Right ventricle myocardium superior (tissue), 1 donor: ENCODE measurements around the gene ELOVL7. TPM values are rescaled to one million over a fixed set of nuclear protein-coding genes. Genes with fewer than 3 reads are reported as not detected.
"Not testable (repeated sequence)": the region's sequence is repeated elsewhere in the genome, so short reads cannot be mapped to it uniquely, and the experiment has no call there.

Source experiments
- ATAC-seq: fragments of 200-7000 bp; cut with Tn5 transposase; one replicate; pipeline ENCODE4 v1.9.1; 2020; ENCODE audit warnings: mild to moderate bottlenecking; ENCODE audit not compliant: poor library complexity
- DNase-seq: peaks from one replicate; pipeline ENCODE4 v3.0.0-alpha.2; 2020
- intact Hi-C: fragments of 100-400 bp; cut with DNase I; formaldehyde crosslinking; loops from one replicate; pipeline ENCODE4 v1.11.2; 2022
- total RNA-seq: library from RNA; stranded (reverse); fragmentation: NEBNext Ultra II Directional; extraction: Animal tissue kit (Norgen Biotek cat#: 25700); gene quantifications from one replicate; pipeline ENCODE4 v1.2.1, GENCODE V29; 2021
- donor health status: DM: no; HTN: yes; CAD: no; lungs with severe emphysema.

ELOVL7 gene
- total RNA-seq, 1 donor from 2014 or later: 0.73 TPM

GRCh38 chr5:60836131-60836530, 7.9 kb downstream of the ELOVL7 start:
- intact Hi-C loops: no loop called here
- no peak for DNase-seq
- ATAC-seq: no peak

DNA sequence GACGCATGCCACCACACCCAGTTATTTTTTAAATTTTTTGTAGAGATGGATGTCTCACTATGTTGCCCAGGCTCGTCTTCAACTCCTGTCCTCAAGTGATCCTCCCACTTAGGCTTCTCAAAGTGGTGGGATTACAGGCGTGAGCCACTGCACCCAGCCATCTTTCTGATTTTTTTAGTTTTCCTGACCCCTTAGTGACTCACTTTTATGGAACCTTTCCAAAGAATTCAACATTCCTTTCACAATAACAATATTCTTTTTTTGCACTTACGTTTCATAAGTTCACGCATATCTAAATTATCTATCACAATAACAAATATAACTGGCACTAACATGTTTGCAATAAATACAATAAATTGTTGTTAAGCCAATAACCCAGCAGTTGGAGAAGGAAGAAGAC, 8.5 kb downstream of the ELOVL7 start:
- ATAC-seq (no peak), DNase-seq (no peak)
- intact Hi-C loops: no loop called here

GRCh38 chr5:60833520-60833919, 10.5 kb downstream of the ELOVL7 start:
- intact Hi-C loops: no loop called here
- ATAC-seq (no peak), DNase-seq (no peak)

GRCh38 chr5:60830581-60831127, 13.4 kb downstream of the ELOVL7 start:
- DNase-seq: no peak
- ATAC-seq: no peak
- intact Hi-C loops: no loop called here

DNA sequence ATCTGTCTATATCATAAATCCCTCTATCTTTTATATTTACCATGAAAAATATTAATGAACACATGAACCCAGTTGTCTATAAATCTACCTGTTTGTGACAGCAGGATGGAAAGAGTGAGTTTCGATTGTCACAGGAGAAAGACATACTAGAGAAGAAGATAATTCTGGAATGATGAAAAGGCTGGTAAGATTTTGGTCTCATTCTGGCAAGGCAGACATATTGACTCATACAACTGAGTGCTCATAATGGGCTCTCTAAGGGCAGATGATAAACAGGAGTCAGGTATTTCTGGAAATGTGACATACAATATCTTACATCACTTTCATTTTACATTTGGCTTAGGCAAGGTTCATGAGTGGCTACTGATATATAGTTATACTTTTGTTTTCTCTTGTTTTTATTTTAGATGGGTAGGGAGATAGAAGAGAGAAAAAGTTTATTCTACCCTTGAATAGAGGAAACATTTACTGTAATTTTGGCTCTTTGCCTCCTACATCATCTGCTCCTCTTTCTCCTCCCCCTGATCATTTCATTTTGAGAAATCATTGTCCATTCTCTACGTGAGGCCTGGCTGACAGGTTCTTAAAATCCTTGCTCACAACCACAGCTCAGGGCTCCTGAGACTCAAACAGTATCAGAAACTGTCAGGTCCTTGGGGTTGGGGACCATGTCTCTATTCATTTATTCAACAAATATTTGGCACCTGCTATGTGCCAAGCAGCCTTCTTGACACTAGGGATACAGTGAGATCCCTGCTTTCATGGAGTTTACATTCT, 14.4 kb downstream of the ELOVL7 start:
- DNase-seq: no peak
- intact Hi-C loops: no loop called here
- no peak for ATAC-seq

DNA sequence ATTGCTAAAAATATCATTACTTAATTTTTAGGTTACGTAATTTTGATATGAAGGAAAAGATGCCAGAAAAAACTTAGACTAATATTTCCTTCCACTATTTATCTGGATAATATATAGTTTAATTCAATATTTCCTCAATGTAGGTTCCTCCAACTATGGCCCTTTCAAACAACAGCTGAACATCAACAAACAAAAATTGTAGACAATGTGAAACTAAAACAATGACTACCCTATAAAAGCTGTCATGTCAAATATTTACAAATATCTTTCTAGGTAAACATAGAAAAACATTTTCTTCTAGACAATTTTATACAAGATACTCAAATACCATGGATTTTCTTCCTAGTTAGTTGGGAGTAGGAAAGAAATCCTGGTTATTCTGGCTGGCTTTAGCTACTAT, 16.9 kb downstream of the ELOVL7 start:
- DNase-seq (no peak), ATAC-seq (no peak)
- intact Hi-C loops: no loop called here

DNA sequence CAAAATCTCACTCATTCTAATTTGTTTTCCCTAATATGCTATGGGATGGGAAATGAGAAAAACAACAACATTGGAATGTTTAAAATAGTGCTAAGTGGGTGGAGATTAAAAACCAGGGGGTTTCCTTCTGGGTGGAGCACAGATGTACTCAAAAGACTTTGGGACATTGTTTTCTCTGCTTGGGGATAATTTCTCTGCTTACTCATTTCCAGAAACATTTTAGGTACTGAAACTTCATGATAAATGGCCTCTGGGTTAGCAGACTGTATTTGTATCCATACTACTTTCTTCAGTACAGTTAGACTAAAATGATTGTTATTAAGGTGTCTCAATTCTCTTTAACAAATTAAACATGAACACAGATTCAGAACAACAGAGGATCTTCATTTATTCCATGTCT, 17.4 kb downstream of the ELOVL7 start:
- ATAC-seq (no peak), DNase-seq (no peak)
- intact Hi-C loops: no loop called here

DNA sequence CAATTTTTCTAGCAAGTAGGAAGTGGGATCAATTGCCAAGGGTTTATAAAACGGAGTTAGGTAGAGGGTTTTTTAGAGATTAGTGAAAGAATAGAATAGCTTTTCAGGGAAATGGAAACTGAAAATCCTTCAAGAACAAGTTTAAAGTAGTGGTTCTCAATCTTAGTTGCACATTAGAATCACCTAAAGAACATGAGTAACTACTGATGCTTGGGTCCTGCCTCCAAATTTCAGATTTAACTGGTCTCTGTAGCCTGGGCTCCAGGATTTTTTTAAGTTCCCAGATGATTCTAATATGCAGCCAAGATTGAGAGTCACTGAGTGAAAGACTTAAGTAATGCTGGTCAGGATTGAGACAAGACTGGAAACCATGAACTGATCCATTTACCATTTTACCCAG, 20.5 kb downstream of the ELOVL7 start:
- intact Hi-C loops: no loop called here
- ATAC-seq: no peak
- no peak for DNase-seq

GRCh38 chr5:60822285-60822556, 21.8 kb downstream of the ELOVL7 start:
- DNase-seq: no peak
- no peak for ATAC-seq
- intact Hi-C loops: no loop called here

GRCh38 chr5:60821488-60822284, 22.4 kb downstream of the ELOVL7 start:
- DNase-seq (no peak), ATAC-seq (no peak)
- intact Hi-C loops: no loop called here

DNA sequence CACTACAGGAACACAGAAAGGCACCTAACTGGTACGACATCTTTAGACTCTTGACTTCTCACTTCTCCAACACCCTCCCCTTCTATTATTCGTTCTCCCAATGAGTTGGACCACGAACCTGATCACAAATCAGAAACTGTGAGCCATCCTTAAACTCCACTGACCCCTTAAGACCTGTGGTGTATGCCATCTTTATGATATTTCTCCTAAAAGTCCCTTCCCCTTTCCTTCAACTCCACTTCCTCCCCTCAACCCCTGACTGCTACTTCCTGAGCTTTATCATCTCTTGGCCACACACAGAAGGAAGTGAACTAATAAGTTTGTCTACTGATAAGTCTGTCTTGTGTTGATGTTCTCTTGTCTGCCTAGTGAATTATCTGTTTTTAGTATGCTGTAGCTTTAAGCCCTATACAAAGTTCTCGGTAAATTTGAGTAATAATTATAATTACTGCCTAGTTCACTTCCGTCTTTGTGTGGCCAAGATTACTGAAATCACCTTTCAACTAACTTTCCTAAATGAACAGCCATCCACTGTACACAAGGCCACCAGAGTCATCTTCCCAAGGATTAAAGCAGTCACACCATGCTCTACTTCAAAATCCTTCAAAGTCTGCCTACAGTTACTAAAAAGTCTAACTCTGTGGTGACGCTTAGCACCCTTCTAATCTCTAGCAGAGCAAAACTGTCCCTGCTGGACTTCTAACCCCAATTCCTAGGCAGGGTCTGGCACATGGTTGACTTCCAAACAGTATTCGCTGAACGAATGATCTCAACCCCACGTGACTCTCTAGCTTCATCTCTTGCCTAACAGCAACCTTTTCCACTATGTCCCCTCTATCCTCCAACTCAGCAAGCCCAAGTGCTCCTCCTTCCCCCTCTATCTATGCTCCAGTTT, 23.2 kb downstream of the ELOVL7 start:
- no peak for DNase-seq
- intact Hi-C loops: no loop called here
- no peak for ATAC-seq

DNA sequence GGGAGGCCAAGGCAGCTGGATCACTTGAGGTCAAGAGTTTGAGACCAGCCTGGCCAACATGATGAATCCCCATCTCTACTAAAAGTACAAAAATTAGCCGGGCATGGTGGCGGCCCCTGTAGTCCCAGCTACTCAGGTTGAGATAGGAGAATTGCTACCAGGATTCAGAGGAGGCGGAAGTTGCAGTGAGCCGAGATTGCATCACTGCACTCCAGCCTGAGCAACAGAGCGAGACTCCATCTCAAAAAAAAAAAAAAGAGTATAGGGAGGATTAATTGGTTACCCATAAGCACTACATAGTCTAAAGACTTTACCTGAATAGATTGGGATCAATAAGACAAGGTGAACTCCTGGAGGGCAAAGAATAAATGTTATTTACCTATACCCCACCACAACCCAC, 27.9 kb downstream of the ELOVL7 start:
- ATAC-seq, intact Hi-C loops, DNase-seq: not testable (repeated sequence)

- ATAC-seq (no peak), DNase-seq (no peak)
- intact Hi-C loops: no loop called here
Observed at GRCh38 chr5:60814498-60814897, 29.6 kb downstream of the ELOVL7 start.

DNA sequence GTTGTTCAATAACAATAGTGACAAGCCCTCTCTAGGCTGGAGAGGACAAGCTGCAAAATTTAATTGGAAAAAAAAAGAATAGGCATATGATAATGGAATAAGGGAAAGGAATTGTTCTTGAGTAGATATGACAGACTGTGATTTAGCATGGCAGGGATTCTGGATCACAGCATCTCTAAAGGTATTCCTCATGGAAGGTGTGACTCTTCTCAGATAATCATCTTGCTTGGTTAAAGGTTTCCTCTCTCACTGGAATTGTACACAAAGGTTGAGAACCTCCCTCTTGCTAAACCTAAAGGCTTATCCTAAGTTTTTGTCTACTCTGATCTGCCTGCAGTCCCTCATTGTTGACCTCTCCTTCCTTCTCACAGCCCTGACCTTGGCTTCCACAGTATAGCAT, 31.6 kb downstream of the ELOVL7 start:
- DNase-seq (no peak), ATAC-seq (no peak)
- intact Hi-C loops: no loop called here

- intact Hi-C loops: no loop called here
- DNase-seq (no peak), ATAC-seq (no peak)
Observed at GRCh38 chr5:60811105-60811504, 33.0 kb downstream of the ELOVL7 start.

DNA sequence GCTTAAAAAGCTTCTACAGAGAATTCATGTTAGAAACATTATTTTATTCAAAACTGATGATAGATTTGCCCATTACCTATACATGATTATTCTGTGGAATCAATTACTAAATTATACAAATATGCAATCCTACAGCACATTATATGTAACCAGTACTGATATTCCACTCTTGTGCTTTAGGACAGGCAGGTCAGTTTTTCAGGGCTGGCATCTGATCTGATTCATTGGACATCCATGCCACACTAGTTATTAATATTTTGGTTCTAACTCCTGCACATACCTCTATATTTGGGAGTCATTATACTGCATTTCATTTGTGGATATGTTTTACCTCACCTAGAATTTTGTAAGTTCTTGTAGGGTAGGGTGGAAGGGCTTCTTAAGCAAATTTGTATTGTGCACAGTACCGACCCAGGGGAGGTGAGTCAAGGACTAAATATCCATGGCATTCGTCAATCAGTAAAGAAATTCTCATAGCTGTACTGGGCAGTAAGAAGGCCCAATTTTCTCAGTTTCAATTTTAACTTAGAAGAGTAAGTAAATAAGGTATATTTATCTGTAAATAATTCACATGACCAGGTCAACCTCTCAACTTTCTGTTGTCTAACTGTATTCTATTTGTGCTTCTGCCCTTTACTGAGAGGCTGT, 33.5 kb downstream of the ELOVL7 start:
- DNase-seq (no peak), ATAC-seq (no peak)
- intact Hi-C loops: no loop called here

- intact Hi-C loops: no loop called here
- DNase-seq (no peak), ATAC-seq (no peak)
Observed at GRCh38 chr5:60809891-60810425, 34.1 kb downstream of the ELOVL7 start.

- ATAC-seq (no peak), DNase-seq (no peak)
- intact Hi-C loops: no loop called here
Observed at GRCh38 chr5:60806591-60807243, 37.4 kb downstream of the ELOVL7 start.
